Neural cell (in vitro differentiated cells): ENCODE results near the gene VSTM2B. TPM values are rescaled to one million over a fixed set of nuclear protein-coding genes. Genes with fewer than 3 reads are reported as not detected.

Experiments
- H2AFZ ChIP-seq: fragments of 200-600, 300-800 bp; sonication (generic), shearing (Covaris generic); 2 replicates; pipeline ENCODE4 v1.6.0; 2014; ENCODE audit warnings: low read depth, mild to moderate bottlenecking, antibody characterized with exemption, low read length, moderate library complexity
- H3F3A ChIP-seq: fragments of 200-600 bp; shearing (Covaris generic); 2 replicates; pipeline ENCODE4 v1.6.1; 2016; ENCODE audit warnings: mild to moderate bottlenecking, moderate library complexity, mixed read lengths, antibody characterized with exemption, low read length; ENCODE audit not compliant: insufficient read depth, poor library complexity, severe bottlenecking
- H3K27ac ChIP-seq: fragments of 200-600, 300-800 bp; sonication (generic), shearing (Covaris generic); 2 replicates; pipeline ENCODE4 v1.5.1; 2014; ENCODE audit warnings: mild to moderate bottlenecking, low read length, moderate library complexity
- H3K27me3 ChIP-seq: fragments of 300-800, 200-600 bp; sonication (generic), shearing (Covaris generic); 2 replicates; pipeline ENCODE4 v1.6.0; 2014; ENCODE audit warnings: mild to moderate bottlenecking, low read depth, low read length, moderate library complexity; ENCODE audit not compliant: insufficient read depth
- H3K36me3 ChIP-seq: fragments of 300-800, 200-600 bp; sonication (generic), shearing (Covaris generic); 2 replicates; pipeline ENCODE4 v1.5.1; 2014; ENCODE audit warnings: mild to moderate bottlenecking, antibody characterized with exemption, low read length, moderate library complexity; ENCODE audit not compliant: insufficient read depth
- H3K4me2 ChIP-seq: fragments of 300-800, 200-600 bp; sonication (generic), shearing (Covaris generic); 2 replicates; pipeline ENCODE4 v1.6.0; 2014; ENCODE audit warnings: mild to moderate bottlenecking, low read length
- H3K4me3 ChIP-seq: fragments of 300-800, 200-600 bp; sonication (generic), shearing (Covaris generic); 2 replicates; pipeline ENCODE4 v1.5.1; 2014; ENCODE audit warnings: mild to moderate bottlenecking, low read length, moderate library complexity
- H3K79me2 ChIP-seq: fragments of 200-600 bp; shearing (Covaris generic); replicated peaks from 2 replicates; pipeline ENCODE4 v1.6.0; 2014; ENCODE audit warnings: mild to moderate bottlenecking, low read length, moderate library complexity; ENCODE audit not compliant: insufficient read depth
- H3K9ac ChIP-seq: fragments of 300-800, 200-600 bp; sonication (generic), shearing (Covaris generic); 2 replicates; pipeline ENCODE4 v1.6.1; 2016; ENCODE audit warnings: mild to moderate bottlenecking, low read length, mixed read lengths
- H3K9me2 ChIP-seq: fragments of 200-600 bp; shearing (Covaris generic); 2 replicates; pipeline ENCODE4 v1.6.1; 2016; ENCODE audit warnings: mild to moderate bottlenecking, low read length, mixed read lengths; ENCODE audit not compliant: insufficient read depth
- H3K9me3 ChIP-seq: fragments of 200-600, 300-800 bp; sonication (generic), shearing (Covaris generic); 2 replicates; pipeline ENCODE4 v1.6.1; 2016; ENCODE audit warnings: mild to moderate bottlenecking, mixed run types, low read length, moderate library complexity, mixed read lengths
- H4K20me1 ChIP-seq: fragments of 200-600 bp; shearing (Covaris generic); 2 replicates; pipeline ENCODE4 v1.6.1; 2016; ENCODE audit warnings: mild to moderate bottlenecking, mixed run types; ENCODE audit not compliant: insufficient read depth
- EP300 ChIP-seq: fragments of 450-650 bp; conservative IDR thresholded peaks from 2 replicates; pipeline ENCODE4 v1.6.1; 2014; ENCODE audit warnings: antibody characterized with exemption, mild to moderate bottlenecking, moderate library complexity; ENCODE audit not compliant: poor library complexity, severe bottlenecking
- EZH2 ChIP-seq: fragments of 200-600, 300-800 bp; shearing (Covaris generic), sonication (generic); IDR thresholded peaks from 2 replicates; pipeline ENCODE4 v1.6.1; 2014; ENCODE audit warnings: antibody characterized with exemption, low read length, borderline replicate concordance, mild to moderate bottlenecking; ENCODE audit not compliant: insufficient read depth, poor library complexity, severe bottlenecking
- MXI1 ChIP-seq: fragments of 450-650 bp; conservative IDR thresholded peaks from 2 replicates; pipeline ENCODE4 v1.6.1; 2014; ENCODE audit warnings: antibody characterized with exemption, mild to moderate bottlenecking; ENCODE audit not compliant: poor library complexity, severe bottlenecking
- POLR2AphosphoS5 ChIP-seq: IDR thresholded peaks from 2 replicates; pipeline ENCODE4 v1.6.1; 2012
- RAD21 ChIP-seq: fragments of 450-650 bp; conservative IDR thresholded peaks from 2 replicates; pipeline ENCODE4 v1.6.1; 2014; ENCODE audit warnings: antibody characterized with exemption, mild to moderate bottlenecking, moderate library complexity
- SMC3 ChIP-seq: fragments of 450-650 bp; conservative IDR thresholded peaks from 2 replicates; pipeline ENCODE4 v1.6.1; 2014; ENCODE audit warnings: antibody characterized with exemption, mild to moderate bottlenecking, moderate library complexity; ENCODE audit not compliant: poor library complexity
- TAF1 ChIP-seq: IDR thresholded peaks from 2 replicates; pipeline ENCODE4 v1.6.1; 2012; ENCODE audit warnings: low read depth
- polyA plus RNA-seq: library from polyadenylated mRNA; depleted of rRNA; stranded (reverse); fragments of >200 nt; gene quantifications from 2 replicates; pipeline ENCODE4 v1.2.3, GENCODE V29; 2014
- TF ChIP-seq, protein P1 (sequence below): fragments of 450-650 bp; IDR thresholded peaks from 2 replicates; pipeline ENCODE4 v1.5.1; 2014; ENCODE audit warnings: antibody characterized with exemption, mild to moderate bottlenecking, moderate library complexity; ENCODE audit not compliant: poor library complexity, severe bottlenecking
- TF ChIP-seq, protein P2 (sequence below): IDR thresholded peaks from 2 replicates; pipeline ENCODE4 v1.6.1; 2012; ENCODE audit warnings: borderline replicate concordance

VSTM2B gene
- polyA plus RNA-seq, 1 donor from 2014 or later, result 24.4 TPM

DNA sequence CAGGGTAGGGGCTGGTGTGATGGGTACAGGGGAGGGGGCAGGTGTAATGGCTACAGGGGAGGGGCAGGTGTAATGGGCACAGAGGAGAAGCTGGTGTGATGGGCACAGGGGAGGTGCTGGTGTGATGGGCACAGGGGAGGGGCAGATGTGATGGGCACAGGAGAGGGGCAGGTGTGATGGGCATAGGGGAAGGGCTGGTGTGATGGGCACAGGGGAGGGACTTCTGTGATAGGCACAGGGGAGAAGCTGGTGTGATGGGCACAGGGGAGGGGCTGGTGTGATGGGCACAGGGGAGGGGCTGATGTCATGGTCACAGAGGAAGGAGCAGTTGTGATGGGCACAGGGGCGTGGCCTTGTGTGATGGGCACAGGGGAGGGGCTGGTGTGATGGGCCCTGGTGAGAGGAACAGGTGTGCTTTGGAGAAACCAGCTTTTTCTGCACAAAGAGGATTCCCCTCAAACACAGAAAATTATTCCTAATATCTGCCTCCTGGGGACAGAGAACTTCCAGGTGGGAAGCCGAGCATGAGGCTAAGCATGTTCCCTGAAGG is 41.6 kb downstream of the VSTM2B start:
- Histone ChIP-seq H3K4me3 (no peak overlapping the region), H3K36me3 (no peaks in the 10 kb centered on the region), H3K79me2 (no peaks in the 10 kb centered on the region), H2AFZ (no peak overlapping the region), H3K27me3 (no peaks in the 10 kb centered on the region), H3K27ac (no peak overlapping the region), H3K9ac (no peak overlapping the region), H3K9me3 (no peaks in the 10 kb centered on the region), H3K4me2 (no peak overlapping the region), H3K9me2 (no peaks in the 10 kb centered on the region), H3F3A (no peaks in the 10 kb centered on the region), H4K20me1 (no peaks in the 10 kb centered on the region)
- no peak for TF ChIP-seq MXI1
- TF ChIP-seq RAD21, result no peak

DNA sequence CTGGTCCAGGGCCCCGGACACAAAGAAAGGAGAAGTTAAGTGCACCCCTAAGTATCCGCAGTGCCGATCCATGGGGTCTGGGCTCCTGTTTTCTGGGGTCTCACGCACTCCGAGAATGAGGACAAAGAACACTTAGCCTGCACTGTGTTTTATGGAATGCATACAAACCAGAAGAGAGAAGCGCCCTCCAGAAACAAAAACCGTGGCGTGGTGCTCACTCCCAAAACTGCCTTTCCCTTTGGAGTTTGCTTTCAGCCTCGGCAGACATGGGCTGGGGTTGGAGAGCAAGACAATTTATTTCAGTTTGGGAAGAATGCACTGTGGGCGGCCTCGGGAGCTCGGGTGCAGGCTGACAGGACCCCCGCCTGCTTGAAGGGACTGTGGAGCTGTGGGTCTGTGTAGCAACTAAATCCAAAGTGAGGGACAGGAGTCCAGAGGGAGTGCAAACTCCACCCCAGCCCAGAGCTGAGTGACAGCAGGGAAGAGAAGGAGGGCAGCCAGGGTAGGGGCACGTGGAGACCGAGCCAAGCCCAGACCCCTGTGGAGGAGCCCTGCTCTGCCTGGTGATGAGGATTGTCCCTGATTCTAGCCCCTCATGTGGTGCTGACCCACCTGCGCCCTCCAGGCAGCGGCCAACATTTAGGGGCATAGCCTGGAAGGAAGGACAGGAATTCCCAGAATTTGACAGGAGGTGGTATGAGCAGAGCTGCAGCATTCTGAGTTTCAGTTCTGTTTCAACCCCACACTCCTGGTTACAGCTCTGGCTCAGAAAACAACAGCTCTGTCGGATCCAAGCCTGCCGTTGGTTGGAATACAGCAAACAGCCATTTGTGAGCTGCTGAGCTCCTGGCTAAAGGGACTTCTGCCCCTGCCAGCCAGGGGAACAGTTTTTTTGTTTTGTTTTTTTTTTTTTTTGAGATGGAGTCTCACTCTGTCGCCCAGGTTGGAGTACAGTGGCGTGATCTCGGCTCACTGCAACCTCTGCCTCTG is 42.5 kb downstream of the VSTM2B start:
- Histone ChIP-seq H3K9me2 (no peaks in the 10 kb centered on the region), H3K27me3 (no peaks in the 10 kb centered on the region), H3F3A (no peaks in the 10 kb centered on the region), H3K4me3 (no peak overlapping the region), H3K9ac (no peak overlapping the region), H3K36me3 (no peaks in the 10 kb centered on the region), H3K79me2 (no peaks in the 10 kb centered on the region), H2AFZ (no peak overlapping the region), H4K20me1 (no peaks in the 10 kb centered on the region), H3K4me2 (no peak overlapping the region), H3K27ac (no peak overlapping the region), H3K9me3 (no peaks in the 10 kb centered on the region)
- TF ChIP-seq, protein P1, sequence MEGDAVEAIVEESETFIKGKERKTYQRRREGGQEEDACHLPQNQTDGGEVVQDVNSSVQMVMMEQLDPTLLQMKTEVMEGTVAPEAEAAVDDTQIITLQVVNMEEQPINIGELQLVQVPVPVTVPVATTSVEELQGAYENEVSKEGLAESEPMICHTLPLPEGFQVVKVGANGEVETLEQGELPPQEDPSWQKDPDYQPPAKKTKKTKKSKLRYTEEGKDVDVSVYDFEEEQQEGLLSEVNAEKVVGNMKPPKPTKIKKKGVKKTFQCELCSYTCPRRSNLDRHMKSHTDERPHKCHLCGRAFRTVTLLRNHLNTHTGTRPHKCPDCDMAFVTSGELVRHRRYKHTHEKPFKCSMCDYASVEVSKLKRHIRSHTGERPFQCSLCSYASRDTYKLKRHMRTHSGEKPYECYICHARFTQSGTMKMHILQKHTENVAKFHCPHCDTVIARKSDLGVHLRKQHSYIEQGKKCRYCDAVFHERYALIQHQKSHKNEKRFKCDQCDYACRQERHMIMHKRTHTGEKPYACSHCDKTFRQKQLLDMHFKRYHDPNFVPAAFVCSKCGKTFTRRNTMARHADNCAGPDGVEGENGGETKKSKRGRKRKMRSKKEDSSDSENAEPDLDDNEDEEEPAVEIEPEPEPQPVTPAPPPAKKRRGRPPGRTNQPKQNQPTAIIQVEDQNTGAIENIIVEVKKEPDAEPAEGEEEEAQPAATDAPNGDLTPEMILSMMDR, result no peak
- TF ChIP-seq MXI1, result no peak
- no peak for TF ChIP-seq TAF1
- TF ChIP-seq POLR2AphosphoS5, result no peak
- TF ChIP-seq EP300, result no peak
- no peak for TF ChIP-seq EZH2
- no peak for TF ChIP-seq SMC3
- TF ChIP-seq, protein P2, sequence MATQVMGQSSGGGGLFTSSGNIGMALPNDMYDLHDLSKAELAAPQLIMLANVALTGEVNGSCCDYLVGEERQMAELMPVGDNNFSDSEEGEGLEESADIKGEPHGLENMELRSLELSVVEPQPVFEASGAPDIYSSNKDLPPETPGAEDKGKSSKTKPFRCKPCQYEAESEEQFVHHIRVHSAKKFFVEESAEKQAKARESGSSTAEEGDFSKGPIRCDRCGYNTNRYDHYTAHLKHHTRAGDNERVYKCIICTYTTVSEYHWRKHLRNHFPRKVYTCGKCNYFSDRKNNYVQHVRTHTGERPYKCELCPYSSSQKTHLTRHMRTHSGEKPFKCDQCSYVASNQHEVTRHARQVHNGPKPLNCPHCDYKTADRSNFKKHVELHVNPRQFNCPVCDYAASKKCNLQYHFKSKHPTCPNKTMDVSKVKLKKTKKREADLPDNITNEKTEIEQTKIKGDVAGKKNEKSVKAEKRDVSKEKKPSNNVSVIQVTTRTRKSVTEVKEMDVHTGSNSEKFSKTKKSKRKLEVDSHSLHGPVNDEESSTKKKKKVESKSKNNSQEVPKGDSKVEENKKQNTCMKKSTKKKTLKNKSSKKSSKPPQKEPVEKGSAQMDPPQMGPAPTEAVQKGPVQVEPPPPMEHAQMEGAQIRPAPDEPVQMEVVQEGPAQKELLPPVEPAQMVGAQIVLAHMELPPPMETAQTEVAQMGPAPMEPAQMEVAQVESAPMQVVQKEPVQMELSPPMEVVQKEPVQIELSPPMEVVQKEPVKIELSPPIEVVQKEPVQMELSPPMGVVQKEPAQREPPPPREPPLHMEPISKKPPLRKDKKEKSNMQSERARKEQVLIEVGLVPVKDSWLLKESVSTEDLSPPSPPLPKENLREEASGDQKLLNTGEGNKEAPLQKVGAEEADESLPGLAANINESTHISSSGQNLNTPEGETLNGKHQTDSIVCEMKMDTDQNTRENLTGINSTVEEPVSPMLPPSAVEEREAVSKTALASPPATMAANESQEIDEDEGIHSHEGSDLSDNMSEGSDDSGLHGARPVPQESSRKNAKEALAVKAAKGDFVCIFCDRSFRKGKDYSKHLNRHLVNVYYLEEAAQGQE, result no peak
- no peak for TF ChIP-seq RAD21
